GM18907 (cell line): ENCODE results near the gene RPS6KA5.
"Not testable (repeated sequence)": the region's sequence is repeated elsewhere in the genome, so short reads cannot be mapped to it uniquely, and the experiment has no call there.

Experiments used
- ATAC-seq: cut with Tn5 transposase; IDR thresholded peaks from one replicate; pipeline ENCODE4 v1.9.1; 2021; ENCODE audit warnings: mild to moderate bottlenecking, moderate library complexity; ENCODE audit not compliant: unreplicated experiment

The RPS6KA5 gene

GRCh38 chr14:90990141-90990540 is 70.3 kb downstream of the RPS6KA5 start:
- ATAC-seq, result no peak

GRCh38 chr14:90987140-90987539 is 73.3 kb downstream of the RPS6KA5 start:
- ATAC-seq, result no peak

GRCh38 chr14:90986510-90986909 is 73.9 kb downstream of the RPS6KA5 start:
- no peak for ATAC-seq

- no peak for ATAC-seq
Observed at GRCh38 chr14:90985601-90986242, 74.7 kb downstream of the RPS6KA5 start.

- ATAC-seq, result no peak
Observed at GRCh38 chr14:90983560-90983959, 76.9 kb downstream of the RPS6KA5 start.

GRCh38 chr14:90981636-90982035 is 78.8 kb downstream of the RPS6KA5 start:
- ATAC-seq, result no peak

GRCh38 chr14:90980636-90981035 is 79.8 kb downstream of the RPS6KA5 start:
- not testable (repeated sequence) for ATAC-seq

GRCh38 chr14:90979515-90979914 is 80.9 kb downstream of the RPS6KA5 start:
- no peak for ATAC-seq

- ATAC-seq, result no peak
Observed at GRCh38 chr14:90976101-90976500, 84.3 kb downstream of the RPS6KA5 start.

- ATAC-seq, result no peak
Observed at GRCh38 chr14:90971687-90972086, 88.8 kb downstream of the RPS6KA5 start.

- no peak for ATAC-seq
Observed at GRCh38 chr14:90970167-90970600, 90.3 kb downstream of the RPS6KA5 start.

GRCh38 chr14:90969531-90970166 is 90.8 kb downstream of the RPS6KA5 start:
- no peak for ATAC-seq

- no peak for ATAC-seq
Observed at GRCh38 chr14:90968025-90968424, 92.4 kb downstream of the RPS6KA5 start.

- no peak for ATAC-seq
Observed at GRCh38 chr14:90966493-90966892, 93.9 kb downstream of the RPS6KA5 start.

GRCh38 chr14:90965765-90966164 is 94.7 kb downstream of the RPS6KA5 start:
- ATAC-seq, result no peak

GRCh38 chr14:90963343-90963742 is 97.1 kb downstream of the RPS6KA5 start:
- ATAC-seq, result no peak

- no peak for ATAC-seq
Observed at GRCh38 chr14:90962505-90963109, 97.8 kb downstream of the RPS6KA5 start.

- ATAC-seq, result no peak
Observed at GRCh38 chr14:90960818-90961217, 99.6 kb downstream of the RPS6KA5 start.

GRCh38 chr14:90959344-90959743 is 101.1 kb downstream of the RPS6KA5 start:
- ATAC-seq, result no peak

- no peak for ATAC-seq
Observed at GRCh38 chr14:90956273-90956672, 104.2 kb downstream of the RPS6KA5 start.

GRCh38 chr14:90953643-90954042 is 106.8 kb downstream of the RPS6KA5 start:
- ATAC-seq, result not testable (repeated sequence)

GRCh38 chr14:90943367-90943766 is 117.1 kb downstream of the RPS6KA5 start:
- ATAC-seq, result no peak
